Neural progenitor cell (in vitro differentiated cells): ENCODE measurements around the gene ENTPD5. TPM values are rescaled to one million over a fixed set of nuclear protein-coding genes. Genes with fewer than 3 reads are reported as not detected.

Experiments used
- DNase-seq: peaks from one replicate; pipeline ENCODE4 v3.0.0-alpha.2; 2016; ENCODE audit warnings: low spot score
- H2AFZ ChIP-seq: fragments of 200-600 bp; sonication (generic); replicated peaks from 2 replicates; pipeline ENCODE4 v1.6.1; 2016; ENCODE audit warnings: antibody characterized with exemption
- H3F3A ChIP-seq: fragments of 200-600 bp; sonication (generic); 2 replicates; pipeline ENCODE4 v1.6.1; 2016; ENCODE audit warnings: antibody characterized with exemption, low read depth
- H3K27ac ChIP-seq: fragments of 200-600 bp; sonication (generic); 2 replicates; pipeline ENCODE4 v1.5.1; 2016; ENCODE audit warnings: mild to moderate bottlenecking
- H3K27me3 ChIP-seq: fragments of 200-600 bp; sonication (generic); 2 replicates; pipeline ENCODE4 v1.6.1; 2016; ENCODE audit warnings: mild to moderate bottlenecking, moderate library complexity
- H3K36me3 ChIP-seq: fragments of 200-600 bp; sonication (generic); 2 replicates; pipeline ENCODE4 v1.5.1; 2016
- H3K4me1 ChIP-seq: fragments of 200-600 bp; sonication (generic); 2 replicates; pipeline ENCODE4 v1.6.1; 2016; ENCODE audit warnings: mixed run types
- H3K4me2 ChIP-seq: fragments of 200-600 bp; sonication (generic); 2 replicates; pipeline ENCODE4 v1.6.1; 2016
- H3K4me3 ChIP-seq: fragments of 200-600 bp; sonication (generic); 2 replicates; pipeline ENCODE4 v1.5.1; 2016
- H3K79me2 ChIP-seq: fragments of 200-600 bp; sonication (generic); 2 replicates; pipeline ENCODE4 v1.6.1; 2016; ENCODE audit warnings: low read depth
- H3K9ac ChIP-seq: fragments of 200-600 bp; sonication (generic); 2 replicates; pipeline ENCODE4 v1.6.1; 2016
- H3K9me3 ChIP-seq: fragments of 200-600 bp; sonication (generic); 2 replicates; pipeline ENCODE4 v1.5.1; 2016; ENCODE audit warnings: low read depth
- H4K20me1 ChIP-seq: fragments of 200-600 bp; sonication (generic); 2 replicates; pipeline ENCODE4 v1.6.1; 2016; ENCODE audit warnings: low read depth
- H3K27ac Mint-ChIP-seq: 3 replicates; pipeline ENCODE4 v1.8.0; 2021; ENCODE audit warnings: mixed read lengths
- H3K27me3 Mint-ChIP-seq: 2 replicates; pipeline ENCODE4 v1.8.0; 2022; ENCODE audit warnings: low read depth, mild to moderate bottlenecking, inconsistent platforms, moderate library complexity, mixed read lengths; ENCODE audit not compliant: insufficient read depth
- H3K36me3 Mint-ChIP-seq: 3 replicates; pipeline ENCODE4 v1.8.0; 2021; ENCODE audit warnings: mixed read lengths
- H3K4me1 Mint-ChIP-seq: 3 replicates; pipeline ENCODE4 v1.8.0; 2021; ENCODE audit warnings: mixed read lengths
- H3K4me3 Mint-ChIP-seq: 3 replicates; pipeline ENCODE4 v1.8.0; 2021; ENCODE audit warnings: mild to moderate bottlenecking, moderate library complexity, mixed read lengths
- H3K9me3 Mint-ChIP-seq: 3 replicates; pipeline ENCODE4 v1.8.0; 2020; ENCODE audit warnings: mixed read lengths
- CTCF ChIP-seq: fragments of 200-600 bp; sonication (generic); IDR thresholded peaks from 2 replicates; pipeline ENCODE4 v1.5.1; 2017; ENCODE audit warnings: antibody characterized with exemption, mild to moderate bottlenecking
- EZH2 ChIP-seq: fragments of 200-600 bp; sonication (generic); IDR thresholded peaks from 2 replicates; pipeline ENCODE4 v1.6.1; 2017; ENCODE audit warnings: antibody characterized with exemption, mild to moderate bottlenecking, moderate library complexity
- EZH2phosphoT487 ChIP-seq: fragments of 200-600 bp; sonication (generic); IDR thresholded peaks from 2 replicates; pipeline ENCODE4 v1.6.1; 2017; ENCODE audit warnings: antibody characterized with exemption
- total RNA-seq: library from RNA; depleted of rRNA; stranded (reverse); fragments of >200 nt; gene quantifications from 2 replicates; pipeline ENCODE4 v1.2.3, GENCODE V29; 2015; ENCODE audit warnings: low replicate concordance

Gene ENTPD5
- total RNA-seq, 1 donor from 2014 or later: 13.4 TPM

GRCh38 chr14:74018174-74018585 lies 908 bp downstream of the ENTPD5 start:
- Histone ChIP-seq H3K36me3 (no peaks in the 10 kb centered on the region), H3K4me2 (peak overlapping the region; percentile 73), H3K9me3 (no peaks in the 10 kb centered on the region), H2AFZ (peak overlapping the region; percentile 86), H3K9ac (peak overlapping the region; percentile 36), H4K20me1 (no peaks in the 10 kb centered on the region), H3K4me1 (no peaks in the 10 kb centered on the region), H3F3A (peaks cover 11% of the 10 kb centered on the region), H3K27ac (no peak overlapping the region), H3K79me2 (peaks cover 5% of the 10 kb centered on the region), H3K27me3 (no peaks in the 10 kb centered on the region), H3K4me3 (peak overlapping the region; percentile 88)
- TF ChIP-seq CTCF (no peak), EZH2 (no peak)
- Mint-ChIP-seq H3K9me3 (no peaks in the 10 kb centered on the region), H3K36me3 (no peaks in the 10 kb centered on the region), H3K4me1 (peaks cover 14% of the 10 kb centered on the region), H3K4me3 (peak overlapping the region; percentile 95), H3K27ac (peak overlapping the region; percentile 78), H3K27me3 (no peaks in the 10 kb centered on the region)
- DNase-seq: no peak

DNA sequence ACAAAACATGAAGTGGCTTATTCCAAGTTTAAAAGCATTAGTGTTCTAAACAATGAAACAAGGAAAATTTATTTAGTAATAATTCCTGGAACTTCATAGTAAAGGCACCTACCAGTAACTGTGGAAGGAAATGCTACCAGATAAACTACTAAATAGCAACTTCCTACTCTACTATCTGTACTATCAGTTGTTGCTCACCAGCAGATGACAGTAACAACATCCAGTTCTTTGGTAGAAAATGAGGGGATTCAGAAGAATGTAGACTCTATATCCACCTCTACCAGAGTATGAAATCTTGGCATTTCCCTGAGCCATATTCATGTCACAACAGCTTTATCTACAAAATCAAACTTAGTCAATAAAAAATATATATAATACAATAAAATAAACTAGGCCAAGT lies 3.1 kb downstream of the ENTPD5 start:
- DNase-seq: no peak
- peaks cover 5% of the 10 kb centered on the region for H3K79me2 ChIP-seq
- no peak overlapping the region for H3K4me3 Mint-ChIP-seq

GRCh38 chr14:74015176-74015575 lies 3.9 kb downstream of the ENTPD5 start:
- no peaks in the 10 kb centered on the region for H3K4me1 ChIP-seq
- no peak overlapping the region for H3K4me3 ChIP-seq
- no peaks in the 10 kb centered on the region for H3K36me3 Mint-ChIP-seq
- no peaks in the 10 kb centered on the region for H4K20me1 ChIP-seq
- TF ChIP-seq EZH2phosphoT487: no peak
- no peak for TF ChIP-seq CTCF
- no peak for TF ChIP-seq EZH2
- no peak for DNase-seq
- H3K4me1 Mint-ChIP-seq: peaks cover 13% of the 10 kb centered on the region
- H3K9ac ChIP-seq: no peak overlapping the region
- H3K27ac ChIP-seq: no peak overlapping the region
- no peak overlapping the region for H3K4me2 ChIP-seq
- H3K36me3 ChIP-seq: peaks cover 4% of the 10 kb centered on the region
- H3K27ac Mint-ChIP-seq: no peak overlapping the region
- H2AFZ ChIP-seq: no peak overlapping the region
- H3K79me2 ChIP-seq: peaks cover 5% of the 10 kb centered on the region
- no peaks in the 10 kb centered on the region for H3K27me3 Mint-ChIP-seq
- no peaks in the 10 kb centered on the region for H3K27me3 ChIP-seq
- peaks cover 11% of the 10 kb centered on the region for H3F3A ChIP-seq
- no peaks in the 10 kb centered on the region for H3K9me3 ChIP-seq
- H3K4me3 Mint-ChIP-seq: no peak overlapping the region
- H3K9me3 Mint-ChIP-seq: no peaks in the 10 kb centered on the region

More for the DNA sequence above, 3.1 kb downstream of the ENTPD5 start:
- H3K4me1 Mint-ChIP-seq: peaks cover 14% of the 10 kb centered on the region
- no peaks in the 10 kb centered on the region for H3K27me3 Mint-ChIP-seq
- no peaks in the 10 kb centered on the region for H3K9me3 ChIP-seq
- peaks cover 11% of the 10 kb centered on the region for H3F3A ChIP-seq
- H3K4me2 ChIP-seq: no peak overlapping the region
- no peaks in the 10 kb centered on the region for H3K9me3 Mint-ChIP-seq
- H4K20me1 ChIP-seq: no peaks in the 10 kb centered on the region
- no peaks in the 10 kb centered on the region for H3K4me1 ChIP-seq
- no peak overlapping the region for H3K27ac Mint-ChIP-seq
- H2AFZ ChIP-seq: no peak overlapping the region
- H3K4me3 ChIP-seq: no peak overlapping the region
- no peak overlapping the region for H3K9ac ChIP-seq
- no peak for TF ChIP-seq EZH2phosphoT487
- no peak for TF ChIP-seq EZH2
- TF ChIP-seq CTCF: no peak
- H3K36me3 Mint-ChIP-seq: no peaks in the 10 kb centered on the region
- H3K36me3 ChIP-seq: no peaks in the 10 kb centered on the region
- no peak overlapping the region for H3K27ac ChIP-seq
- no peaks in the 10 kb centered on the region for H3K27me3 ChIP-seq

GRCh38 chr14:74014299-74014698 lies 4.8 kb downstream of the ENTPD5 start:
- H3K36me3 Mint-ChIP-seq: no peaks in the 10 kb centered on the region
- Histone ChIP-seq H3K27me3 (no peaks in the 10 kb centered on the region), H3K9ac (no peak overlapping the region), H3F3A (peaks cover 7% of the 10 kb centered on the region), H3K4me2 (no peak overlapping the region), H4K20me1 (no peaks in the 10 kb centered on the region), H3K4me1 (no peaks in the 10 kb centered on the region), H3K36me3 (peaks cover 4% of the 10 kb centered on the region), H3K27ac (no peak overlapping the region), H3K79me2 (peaks cover 5% of the 10 kb centered on the region), H3K4me3 (no peak overlapping the region), H3K9me3 (no peaks in the 10 kb centered on the region), H2AFZ (no peak overlapping the region)
- H3K4me3 Mint-ChIP-seq: no peak overlapping the region
- TF ChIP-seq CTCF: no peak
- H3K27me3 Mint-ChIP-seq: no peaks in the 10 kb centered on the region
- H3K9me3 Mint-ChIP-seq: no peaks in the 10 kb centered on the region
- H3K27ac Mint-ChIP-seq: no peak overlapping the region
- DNase-seq: no peak
- peaks cover 5% of the 10 kb centered on the region for H3K4me1 Mint-ChIP-seq
